ENCODE results near the gene CCNQ.

CCNQ gene

GRCh38 chrX:153634832-153635231, 35.9 kb upstream of the CCNQ start:
- no peak overlapping the region for H3K4me3 ChIP-seq
- H3K9me3 ChIP-seq (replicated peaks in 1 of 11), result peaks cover 13 to 32% (median 24%) of the 10 kb centered on the region in 11 experiments
- peaks cover 0 to 51% (median 9%) of the 10 kb centered on the region in 11 experiments; a peak in 9 of 22 replicates for H4K20me1 ChIP-seq
- H3K4me2 ChIP-seq, result no peak overlapping the region
- no peaks in the 10 kb centered on the region for H3K36me3 ChIP-seq
- no peak for TF ChIP-seq Cebpa-rat (IDR thresholded peaks at IDR 0.05)
- peaks cover 45 to 100% (median 91%) of the 10 kb centered on the region in 11 experiments for H3K27me3 ChIP-seq
- no peak overlapping the region for H3K9ac ChIP-seq
- no peak overlapping the region for H3K27ac ChIP-seq
- H3K4me1 ChIP-seq, result peaks cover 3 to 45% (median 44%) of the 10 kb centered on the region in 10 experiments; a peak in 17 of 20 replicates

- Histone ChIP-seq H3K9me3 (replicated peaks in 1 of 11) (peaks cover 13 to 32% (median 24%) of the 10 kb centered on the region in 11 experiments), H3K4me3 (no peak overlapping the region), H3K9ac (no peak overlapping the region), H3K27ac (no peak overlapping the region), H3K4me1 (peaks cover 0 to 39% (median 38%) of the 10 kb centered on the region in 10 experiments; a peak in 16 of 20 replicates), H3K36me3 (no peaks in the 10 kb centered on the region), H4K20me1 (peaks cover 0 to 51% (median 9%) of the 10 kb centered on the region in 11 experiments; a peak in 9 of 22 replicates), H3K4me2 (no peak overlapping the region), H3K27me3 (peaks cover 51 to 100% (median 95%) of the 10 kb centered on the region in 11 experiments)
- no peak for TF ChIP-seq Cebpa-rat (IDR thresholded peaks at IDR 0.05)
These were observed 35.3 kb upstream of the CCNQ start for GRCh38 chrX:153634236-153634635.

- Histone ChIP-seq H3K36me3 (no peaks in the 10 kb centered on the region), H3K4me3 (no peak overlapping the region), H3K9ac (no peak overlapping the region), H3K27ac (no peak overlapping the region), H3K27me3 (peaks cover 57 to 100% (median 96%) of the 10 kb centered on the region in 11 experiments), H3K4me1 (peaks cover 0 to 39% (median 35%) of the 10 kb centered on the region in 10 experiments; a peak in 16 of 20 replicates), H3K4me2 (no peak overlapping the region), H4K20me1 (peaks cover 0 to 47% (median 9%) of the 10 kb centered on the region in 11 experiments; a peak in 8 of 22 replicates), H3K9me3 (replicated peaks in 1 of 11) (peaks cover 13 to 32% (median 24%) of the 10 kb centered on the region in 11 experiments)
- TF ChIP-seq Cebpa-rat (IDR thresholded peaks at IDR 0.05), result no peak
These were observed 34.8 kb upstream of the CCNQ start for GRCh38 chrX:153633607-153634180.

- no peak overlapping the region for H3K9ac ChIP-seq
- peaks cover 0 to 44% (median 9%) of the 10 kb centered on the region in 11 experiments; a peak in 8 of 22 replicates for H4K20me1 ChIP-seq
- H3K27me3 ChIP-seq, result peaks cover 63 to 100% (median 96%) of the 10 kb centered on the region in 11 experiments
- no peak overlapping the region for H3K4me2 ChIP-seq
- no peak for TF ChIP-seq Cebpa-rat (IDR thresholded peaks at IDR 0.05)
- H3K4me3 ChIP-seq, result no peak overlapping the region
- H3K4me1 ChIP-seq, result peaks cover 0 to 39% (median 35%) of the 10 kb centered on the region in 10 experiments; a peak in 16 of 20 replicates
- H3K9me3 ChIP-seq (replicated peaks in 1 of 11), result peaks cover 13 to 32% (median 24%) of the 10 kb centered on the region in 11 experiments
- H3K36me3 ChIP-seq, result no peaks in the 10 kb centered on the region
- H3K27ac ChIP-seq, result no peak overlapping the region
These were observed 34.1 kb upstream of the CCNQ start for GRCh38 chrX:153633048-153633447.

GRCh38 chrX:153632595-153632946, 33.6 kb upstream of the CCNQ start:
- Histone ChIP-seq H4K20me1 (peaks cover 0 to 43% (median 9%) of the 10 kb centered on the region in 11 experiments; a peak in 8 of 22 replicates), H3K9me3 (replicated peaks in 1 of 11) (peaks cover 13 to 32% (median 24%) of the 10 kb centered on the region in 11 experiments), H3K36me3 (no peaks in the 10 kb centered on the region), H3K9ac (no peak overlapping the region), H3K4me3 (no peak overlapping the region), H3K27ac (no peak overlapping the region), H3K4me1 (peaks cover 0 to 39% (median 35%) of the 10 kb centered on the region in 10 experiments; a peak in 16 of 20 replicates), H3K27me3 (peaks cover 68 to 100% (median 98%) of the 10 kb centered on the region in 11 experiments), H3K4me2 (no peak overlapping the region)
- TF ChIP-seq Cebpa-rat (IDR thresholded peaks at IDR 0.05), result no peak

GRCh38 chrX:153631907-153632594, 33.1 kb upstream of the CCNQ start:
- Histone ChIP-seq H3K4me3 (no peak overlapping the region), H4K20me1 (peaks cover 0 to 38% (median 7%) of the 10 kb centered on the region in 11 experiments; a peak in 6 of 22 replicates), H3K4me2 (no peak overlapping the region)

GRCh38 chrX:153631346-153631745, 32.4 kb upstream of the CCNQ start:
- Histone ChIP-seq H3K27ac (no peak overlapping the region), H3K27me3 (peaks cover 74 to 99% (median 96%) of the 10 kb centered on the region in 11 experiments)

More at GRCh38 chrX:153631907-153632594, 33.1 kb upstream of the CCNQ start:
- Histone ChIP-seq H3K9me3 (replicated peaks in 1 of 11) (peaks cover 13 to 32% (median 24%) of the 10 kb centered on the region in 11 experiments), H3K9ac (no peak overlapping the region), H3K27me3 (peaks cover 73 to 100% (median 98%) of the 10 kb centered on the region in 11 experiments), H3K36me3 (no peaks in the 10 kb centered on the region), H3K27ac (no peak overlapping the region), H3K4me1 (peaks cover 0 to 39% (median 31%) of the 10 kb centered on the region in 10 experiments; a peak in 16 of 20 replicates)
- no peak for TF ChIP-seq Cebpa-rat (IDR thresholded peaks at IDR 0.05)

GRCh38 chrX:153628665-153629064, 29.7 kb upstream of the CCNQ start:
- Histone ChIP-seq H3K4me1 (peaks cover 0 to 28% (median 17%) of the 10 kb centered on the region in 10 experiments; a peak in 15 of 20 replicates), H3K9me3 (replicated peaks in 1 of 11) (peaks cover 13 to 32% (median 24%) of the 10 kb centered on the region in 11 experiments), H3K27ac (no peak overlapping the region), H3K9ac (no peak overlapping the region), H4K20me1 (peaks cover 0 to 17% (median 0%) of the 10 kb centered on the region in 11 experiments; a peak in 6 of 22 replicates), H3K4me2 (peak overlapping the region in 5 of 11 experiments; percentile 43 to 53 (median 51); a peak in 8 of 22 replicates), H3K4me3 (no peak overlapping the region), H3K27me3 (peaks cover 69 to 99% (median 93%) of the 10 kb centered on the region in 11 experiments), H3K36me3 (no peaks in the 10 kb centered on the region)
- TF ChIP-seq Cebpa-rat (IDR thresholded peaks at IDR 0.05), result no peak

More at GRCh38 chrX:153631346-153631745, 32.4 kb upstream of the CCNQ start:
- no peak for TF ChIP-seq Cebpa-rat (IDR thresholded peaks at IDR 0.05)
- Histone ChIP-seq H3K4me3 (no peak overlapping the region), H3K9me3 (replicated peaks in 1 of 11) (peaks cover 13 to 32% (median 24%) of the 10 kb centered on the region in 11 experiments), H3K36me3 (no peaks in the 10 kb centered on the region), H3K4me2 (no peak overlapping the region), H3K4me1 (peaks cover 0 to 32% (median 24%) of the 10 kb centered on the region in 10 experiments; a peak in 16 of 20 replicates), H4K20me1 (peaks cover 0 to 31% (median under 1%) of the 10 kb centered on the region in 11 experiments; a peak in 6 of 22 replicates), H3K9ac (no peak overlapping the region)

- H4K20me1 ChIP-seq, result peaks cover 0 to 14% (median 0%) of the 10 kb centered on the region in 11 experiments; a peak in 6 of 22 replicates
- H3K27ac ChIP-seq, result no peak overlapping the region
- peaks cover 67 to 99% (median 94%) of the 10 kb centered on the region in 11 experiments for H3K27me3 ChIP-seq
- no peaks in the 10 kb centered on the region for H3K36me3 ChIP-seq
- H3K4me1 ChIP-seq, result peaks cover 0 to 33% (median 22%) of the 10 kb centered on the region in 10 experiments; a peak in 16 of 20 replicates
- H3K4me2 ChIP-seq, result peak overlapping the region in 9 of 11 experiments; percentile 12 to 53 (median 45); a peak in 15 of 22 replicates
- no peak overlapping the region for H3K9ac ChIP-seq
- H3K9me3 ChIP-seq (replicated peaks in 1 of 11), result peaks cover 13 to 32% (median 24%) of the 10 kb centered on the region in 11 experiments
- H3K4me3 ChIP-seq, result no peak overlapping the region
- no peak for TF ChIP-seq Cebpa-rat (IDR thresholded peaks at IDR 0.05)
These were observed 29.2 kb upstream of the CCNQ start for GRCh38 chrX:153628129-153628528.

Measured in BLaER1 treated with 17β-estradiol and CSF1 and Interleukin-3, amounts not matched to agents 10 nM and 100 nM (cell line).